ENCODE data around the gene STAC2. TPM values are rescaled to one million over a fixed set of nuclear protein-coding genes. Genes with fewer than 3 reads are reported as not detected.

The STAC2 gene
- total and polyA plus RNA-seq, 2 experiments from 2014 or later = not detected

DNA sequence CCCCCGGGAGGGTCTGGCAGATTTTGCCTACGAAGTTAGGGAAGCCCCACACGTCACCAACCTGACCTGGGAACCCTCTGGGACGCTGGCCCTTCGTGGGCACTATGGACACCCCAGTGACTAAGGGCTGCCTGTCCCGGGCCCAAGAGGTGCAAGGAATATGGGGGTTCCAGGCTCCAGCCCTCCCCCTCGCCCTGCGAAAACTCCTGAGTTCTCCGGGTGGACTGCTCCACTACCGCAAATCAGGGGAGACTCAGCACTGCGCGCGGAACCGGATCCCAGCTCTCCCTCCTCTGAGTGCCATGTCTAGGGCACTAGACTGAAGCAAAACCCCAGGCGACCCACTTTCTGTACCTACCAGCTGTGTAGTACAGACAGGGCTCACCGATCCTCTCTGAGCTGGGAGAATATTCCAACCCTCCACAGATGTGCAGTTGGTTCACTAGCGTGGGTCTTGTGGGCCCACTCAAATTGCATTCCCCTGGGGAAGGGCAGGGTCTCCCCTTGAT, 59.9 kb downstream of the STAC2 start, which contains the start of gene ARL5C:
ARL5C (minus strand) TSS at position 321 of the 509 bp plus-strand sequence. CDS start 401 bp downstream, outside the sequence.
- no peaks in the 10 kb centered on the region for H4K20me1 ChIP-seq (ENCODE audit: insufficient read depth)
- H3K27me3 ChIP-seq (replicated peaks; ENCODE audit: insufficient read depth) = no peaks in the 10 kb centered on the region; the same call in 1 of the 2 replicates
- 68 to 70% methylated on average over 17 of the region's 17 CpGs for WGBS, 2 experiments (ENCODE audit: low coverage in 1 of 2, low lambda C conversion rate in 2 of 2, missing lambda C conversion rate in 2 of 2)
- DNase-seq = no peak
- no peak within 1 kb of the TSS for H3K27ac ChIP-seq
- no peaks in the 10 kb centered on the region for H3K9me3 ChIP-seq (ENCODE audit: low read depth)
- peak within 1 kb of the TSS; percentile 42 for H3K9ac ChIP-seq
- 0 out of 2 replicates have a peak, but pooled peaks cover 4% of the 10 kb centered on the region for H3K4me1 ChIP-seq (ENCODE audit: insufficient read depth)
- no peaks in the 10 kb centered on the region for H3K36me3 ChIP-seq (ENCODE audit: low read depth)
- H3K4me3 ChIP-seq = peak within 1 kb of the TSS; percentile 63
- in situ Hi-C loops (cut with MboI) = no loop called here
- no peaks in the 10 kb centered on the region for H3K9me2 ChIP-seq (ENCODE audit: insufficient read depth)
- no peaks in the 10 kb centered on the region for H3K79me2 ChIP-seq (ENCODE audit: insufficient read depth)
- peak within 1 kb of the TSS; percentile 86 for H2AFZ ChIP-seq
- TF ChIP-seq EZH2 (IDR thresholded peaks at IDR 0.05; ENCODE audit: insufficient read depth, poor library complexity, severe bottlenecking) (no peak), EZH2phosphoT487 (IDR thresholded peaks at IDR 0.05; ENCODE audit: insufficient read depth, low read depth) (no peak)
- H3F3A ChIP-seq (ENCODE audit: insufficient read depth) = no peaks in the 10 kb centered on the region
- peak within 1 kb of the TSS; percentile 88 for H3K4me2 ChIP-seq (ENCODE audit: unreplicated experiment)

DNA sequence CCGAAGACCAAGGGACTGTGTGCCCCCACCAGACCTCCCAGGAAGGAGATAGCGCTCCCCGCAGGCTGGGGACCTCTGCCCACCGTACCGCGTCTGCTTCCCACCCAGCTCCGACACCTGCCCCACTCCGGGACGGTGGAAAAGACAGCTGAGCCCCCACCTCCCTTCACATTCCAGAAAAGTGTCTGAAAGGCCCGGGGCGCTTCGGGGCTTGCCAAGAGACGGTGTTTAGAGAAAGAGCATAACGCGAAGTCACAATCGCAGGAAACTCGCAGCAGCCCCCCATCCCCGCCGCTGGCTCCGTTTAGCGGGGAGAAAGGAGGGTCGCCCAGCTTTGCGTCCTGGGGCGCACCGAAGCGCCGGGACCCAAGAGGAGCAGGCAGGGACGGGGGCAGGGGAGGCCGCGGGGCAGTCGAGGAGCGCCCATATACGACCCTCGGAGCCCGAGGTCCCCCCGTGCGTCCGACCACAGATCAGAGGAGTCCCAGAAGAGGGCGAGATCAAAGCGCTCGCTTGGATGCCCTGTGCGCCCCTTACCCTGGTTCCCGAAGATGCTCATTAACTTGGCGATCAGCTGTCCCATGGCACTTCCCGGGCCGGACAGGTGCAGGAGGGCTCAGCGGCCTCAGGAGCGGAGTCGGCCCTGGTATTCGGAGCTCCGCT, 60.4 kb downstream of the STAC2 start:
- H3K27me3 ChIP-seq (replicated peaks; ENCODE audit: insufficient read depth) = no peaks in the 10 kb centered on the region; the same call in 1 of the 2 replicates
- peak overlapping the region; percentile 86 for H2AFZ ChIP-seq
- 0 out of 2 replicates have a peak, but pooled peaks cover 4% of the 10 kb centered on the region for H3K4me1 ChIP-seq (ENCODE audit: insufficient read depth)
- in situ Hi-C loops (cut with MboI) = no loop called here
- DNase-seq = peak; percentile 18
- no peaks in the 10 kb centered on the region for H3K9me3 ChIP-seq (ENCODE audit: low read depth)
- H3K36me3 ChIP-seq (ENCODE audit: low read depth) = no peaks in the 10 kb centered on the region
- peak overlapping the region; percentile 42 for H3K9ac ChIP-seq
- WGBS, 2 experiments (ENCODE audit: low coverage in 1 of 2, low lambda C conversion rate in 2 of 2, missing lambda C conversion rate in 2 of 2) = 13 to 24% methylated on average over 39 to 50 of the region's 51 CpGs
- no peak overlapping the region for H3K27ac ChIP-seq
- peak overlapping the region; percentile 88 for H3K4me2 ChIP-seq (ENCODE audit: unreplicated experiment)
- H3F3A ChIP-seq (ENCODE audit: insufficient read depth) = no peaks in the 10 kb centered on the region
- TF ChIP-seq EZH2phosphoT487 (IDR thresholded peaks at IDR 0.05; ENCODE audit: insufficient read depth, low read depth) (no peak), EZH2 (IDR thresholded peaks at IDR 0.05; ENCODE audit: insufficient read depth, poor library complexity, severe bottlenecking) (no peak)
- no peaks in the 10 kb centered on the region for H3K79me2 ChIP-seq (ENCODE audit: insufficient read depth)
- H4K20me1 ChIP-seq (ENCODE audit: insufficient read depth) = no peaks in the 10 kb centered on the region
- H3K9me2 ChIP-seq (ENCODE audit: insufficient read depth) = no peaks in the 10 kb centered on the region
- H3K4me3 ChIP-seq = peak overlapping the region; percentile 63

DNA sequence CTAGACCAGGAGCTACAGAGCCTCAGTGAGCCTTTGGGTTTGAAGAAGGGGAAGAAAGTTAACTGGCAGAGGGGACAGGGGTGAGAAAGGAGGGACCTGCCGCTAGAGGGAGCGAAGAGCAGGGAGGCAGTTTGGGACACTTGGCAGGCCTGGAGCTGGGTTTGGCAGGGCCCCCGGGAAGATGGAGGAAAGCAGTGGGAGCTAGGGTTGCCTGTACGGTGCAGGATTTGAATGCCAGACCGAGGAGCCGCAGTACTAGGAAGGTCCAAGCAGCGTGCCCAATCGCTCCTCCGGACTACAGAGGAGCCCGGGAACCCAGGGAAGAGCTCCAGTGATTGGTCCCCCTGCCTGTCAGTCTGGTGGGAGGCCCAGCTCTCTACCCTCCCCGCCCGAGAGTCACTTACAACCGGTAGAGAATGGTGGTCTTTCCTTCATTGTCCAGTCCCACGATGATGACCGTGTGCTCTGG, 61.0 kb downstream of the STAC2 start:
- Histone ChIP-seq H3K4me1 (ENCODE audit: insufficient read depth) (0 out of 2 replicates have a peak, but pooled peaks cover 4% of the 10 kb centered on the region), H3K4me3 (peak overlapping the region; percentile 63), H3K27ac (no peak overlapping the region), H4K20me1 (ENCODE audit: insufficient read depth) (no peaks in the 10 kb centered on the region), H3K9me3 (ENCODE audit: low read depth) (no peaks in the 10 kb centered on the region), H3K36me3 (ENCODE audit: low read depth) (no peaks in the 10 kb centered on the region), H3F3A (ENCODE audit: insufficient read depth) (no peaks in the 10 kb centered on the region), H3K27me3 (replicated peaks; ENCODE audit: insufficient read depth) (no peaks in the 10 kb centered on the region; the same call in 1 of the 2 replicates), H3K9me2 (ENCODE audit: insufficient read depth) (no peaks in the 10 kb centered on the region), H3K4me2 (ENCODE audit: unreplicated experiment) (peak overlapping the region; percentile 88), H3K79me2 (ENCODE audit: insufficient read depth) (no peaks in the 10 kb centered on the region), H3K9ac (peak overlapping the region; percentile 60), H2AFZ (peak overlapping the region; percentile 86)
- no peak for TF ChIP-seq EZH2phosphoT487 (IDR thresholded peaks at IDR 0.05; ENCODE audit: insufficient read depth, low read depth)
- no peak for TF ChIP-seq EZH2 (IDR thresholded peaks at IDR 0.05; ENCODE audit: insufficient read depth, poor library complexity, severe bottlenecking)
- WGBS, 2 experiments (ENCODE audit: low coverage in 1 of 2, low lambda C conversion rate in 2 of 2, missing lambda C conversion rate in 2 of 2) = 0 to 3% methylated on average over 15 of the region's 15 CpGs
- peak; percentile 92 for DNase-seq
- in situ Hi-C loops (cut with MboI) = no loop called here

DNA sequence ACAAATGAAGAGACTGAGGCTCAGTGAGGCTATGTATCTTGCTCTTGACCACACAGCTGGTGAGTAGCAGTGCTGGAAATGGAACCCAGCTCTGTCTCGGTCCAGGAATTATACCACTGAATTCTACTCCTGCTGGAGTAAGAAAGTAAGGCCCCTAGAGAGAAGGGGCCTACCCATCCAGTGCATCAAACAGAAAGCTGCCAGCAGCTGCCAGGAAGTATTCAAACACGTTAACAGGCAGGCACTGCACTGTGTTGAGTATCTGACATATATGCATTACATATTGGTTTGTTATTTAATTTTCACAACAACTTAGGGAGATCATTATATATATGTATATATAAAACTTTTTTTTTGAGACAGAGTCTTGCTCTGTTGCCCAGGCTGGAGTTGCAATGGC, 63.8 kb downstream of the STAC2 start:
- no peak for TF ChIP-seq EZH2 (IDR thresholded peaks at IDR 0.05; ENCODE audit: insufficient read depth, poor library complexity, severe bottlenecking)
- TF ChIP-seq EZH2phosphoT487 (IDR thresholded peaks at IDR 0.05; ENCODE audit: insufficient read depth, low read depth) = no peak
- Histone ChIP-seq H4K20me1 (ENCODE audit: insufficient read depth) (no peaks in the 10 kb centered on the region), H3F3A (ENCODE audit: insufficient read depth) (no peaks in the 10 kb centered on the region), H2AFZ (no peak overlapping the region), H3K9me3 (ENCODE audit: low read depth) (no peaks in the 10 kb centered on the region), H3K79me2 (ENCODE audit: insufficient read depth) (no peaks in the 10 kb centered on the region), H3K27me3 (replicated peaks; ENCODE audit: insufficient read depth) (no peaks in the 10 kb centered on the region; the same call in 1 of the 2 replicates), H3K4me1 (ENCODE audit: insufficient read depth) (0 out of 2 replicates have a peak, but pooled peaks cover 4% of the 10 kb centered on the region), H3K27ac (no peak overlapping the region), H3K36me3 (ENCODE audit: low read depth) (no peaks in the 10 kb centered on the region), H3K9me2 (ENCODE audit: insufficient read depth) (no peaks in the 10 kb centered on the region), H3K4me3 (no peak overlapping the region), H3K9ac (no peak overlapping the region), H3K4me2 (ENCODE audit: unreplicated experiment) (no peak overlapping the region)
- 51 to 56% methylated on average over 2 of the region's 2 CpGs for WGBS, 2 experiments (ENCODE audit: low coverage in 1 of 2, low lambda C conversion rate in 2 of 2, missing lambda C conversion rate in 2 of 2)
- in situ Hi-C loops (cut with MboI) = no loop called here
- no peak for DNase-seq

Other genes with a start within 250 kb of the STAC2 start
- gene PLXDC1, start 74.3 kb downstream of the STAC2 start, total RNA-seq (2014; rRNA removed; shearing (Covaris generic)) = not detected in 2 replicates
- 0.24 and 0.71 TPM in 2 replicates for gene PLXDC1, start 74.3 kb downstream of the STAC2 start, polyA plus RNA-seq (2016; fragmentation: Nextera tagmentation; extraction: Ambion mirVana)
- not detected in 2 replicates for gene ARL5C, start 59.8 kb downstream of the STAC2 start, total RNA-seq (2014; rRNA removed; shearing (Covaris generic))
- not detected in 2 replicates for gene ARL5C, start 59.8 kb downstream of the STAC2 start, polyA plus RNA-seq (2016; fragmentation: Nextera tagmentation; extraction: Ambion mirVana)
- gene CACNB1, start 28.3 kb downstream of the STAC2 start, total RNA-seq (2014; rRNA removed; shearing (Covaris generic)) = 6.6 and 8.1 TPM in 2 replicates
- 6.0 and 7.1 TPM in 2 replicates for gene CACNB1, start 28.3 kb downstream of the STAC2 start, polyA plus RNA-seq (2016; fragmentation: Nextera tagmentation; extraction: Ambion mirVana)
- 1,500 and 1,636 TPM in 2 replicates for gene RPL19, start 25.7 kb downstream of the STAC2 start, total RNA-seq (2014; rRNA removed; shearing (Covaris generic))
- 892 and 903 TPM in 2 replicates for gene RPL19, start 25.7 kb downstream of the STAC2 start, polyA plus RNA-seq (2016; fragmentation: Nextera tagmentation; extraction: Ambion mirVana)
- gene FBXL20, start 175.7 kb upstream of the STAC2 start, total RNA-seq (2014; rRNA removed; shearing (Covaris generic)) = 9.7 and 17.3 TPM in 2 replicates
- gene FBXL20, start 175.7 kb upstream of the STAC2 start, polyA plus RNA-seq (2016; fragmentation: Nextera tagmentation; extraction: Ambion mirVana) = 10.7 and 11.3 TPM in 2 replicates
- gene MED1, start 225.3 kb upstream of the STAC2 start, total RNA-seq (2014; rRNA removed; shearing (Covaris generic)) = 14.9 and 17.6 TPM in 2 replicates
- gene MED1, start 225.3 kb upstream of the STAC2 start, polyA plus RNA-seq (2016; fragmentation: Nextera tagmentation; extraction: Ambion mirVana) = 15.4 and 17.2 TPM in 2 replicates
- 21.0 and 21.1 TPM in 2 replicates for gene CDK12, start 235.5 kb upstream of the STAC2 start, total RNA-seq (2014; rRNA removed; shearing (Covaris generic))
- gene CDK12, start 235.5 kb upstream of the STAC2 start, polyA plus RNA-seq (2016; fragmentation: Nextera tagmentation; extraction: Ambion mirVana) = 8.2 and 8.9 TPM in 2 replicates

All from GM23248 (cell line).